Ishikawa (cell line): ENCODE results near the gene BCKDK.

ENCODE experiments used
- CEBPB ChIP-seq: IDR thresholded peaks from 2 replicates; pipeline ENCODE4 v1.6.1; 2012
- CREB1 ChIP-seq: IDR thresholded peaks from 2 replicates; pipeline ENCODE4 v1.6.1; 2012; ENCODE audit warnings: low read depth
- EGR1 ChIP-seq: IDR thresholded peaks from 2 replicates; pipeline ENCODE4 v1.6.1; 2012
- EP300 ChIP-seq: IDR thresholded peaks from 2 replicates; pipeline ENCODE4 v1.6.1; 2012; ENCODE audit warnings: borderline replicate concordance
- FOXM1 ChIP-seq: IDR thresholded peaks from 2 replicates; pipeline ENCODE4 v1.6.1; 2012; ENCODE audit warnings: low read depth, borderline replicate concordance
- MAX ChIP-seq: IDR thresholded peaks from 2 replicates; pipeline ENCODE4 v1.6.1; 2012
- NFIC ChIP-seq: IDR thresholded peaks from 2 replicates; pipeline ENCODE4 v1.6.1; 2012
- RAD21 ChIP-seq: IDR thresholded peaks from 2 replicates; pipeline ENCODE4 v1.6.1; 2012; ENCODE audit warnings: low read depth
- REST ChIP-seq: IDR thresholded peaks from 2 replicates; pipeline ENCODE4 v1.6.1; 2012; ENCODE audit warnings: low read depth, mild to moderate bottlenecking
- TAF1 ChIP-seq: IDR thresholded peaks from 2 replicates; pipeline ENCODE4 v1.6.1; 2012; ENCODE audit warnings: low read depth, mild to moderate bottlenecking
- TCF12 ChIP-seq: IDR thresholded peaks from 2 replicates; pipeline ENCODE4 v1.6.1; 2012; ENCODE audit warnings: low read depth
- TEAD4 ChIP-seq: IDR thresholded peaks from 2 replicates; pipeline ENCODE4 v1.6.1; 2012
- USF1 ChIP-seq: IDR thresholded peaks from 2 replicates; pipeline ENCODE4 v1.6.1; 2012
- YY1 ChIP-seq: IDR thresholded peaks from 2 replicates; pipeline ENCODE4 v1.6.1; 2012; ENCODE audit warnings: low read depth
- ZBTB7A ChIP-seq: IDR thresholded peaks from 2 replicates; pipeline ENCODE4 v1.6.1; 2012; ENCODE audit warnings: low read depth

BCKDK gene

GRCh38 chr16:31085873-31086628, 22.1 kb upstream of the BCKDK start:
- no peak for TF ChIP-seq REST
- TF ChIP-seq CREB1, result no peak
- TF ChIP-seq YY1, result no peak
- TF ChIP-seq TEAD4, result no peak
- no peak for TF ChIP-seq CEBPB
- TF ChIP-seq NFIC, result no peak
- TF ChIP-seq TAF1, result no peak
- no peak for TF ChIP-seq EGR1
- no peak for TF ChIP-seq TCF12
- TF ChIP-seq USF1, result no peak
- TF ChIP-seq MAX, result no peak
- no peak for TF ChIP-seq EP300
- TF ChIP-seq ZBTB7A, result no peak
- no peak for TF ChIP-seq FOXM1
- TF ChIP-seq RAD21, result no peak

- TF ChIP-seq REST (no peak), ZBTB7A (no peak), CEBPB (no peak), CREB1 (no peak), EP300 (no peak), EGR1 (no peak), TAF1 (no peak)
Observed at GRCh38 chr16:31086629-31086906, 21.6 kb upstream of the BCKDK start.

GRCh38 chr16:31087481-31087880, 20.7 kb upstream of the BCKDK start:
- TF ChIP-seq MAX (no peak), CEBPB (no peak), CREB1 (no peak), EP300 (no peak), ZBTB7A (no peak), FOXM1 (no peak), NFIC (no peak), TEAD4 (no peak), REST (no peak), TCF12 (no peak), TAF1 (no peak), YY1 (no peak), USF1 (no peak)

- TF ChIP-seq CEBPB (no peak), USF1 (no peak), TCF12 (no peak), REST (no peak), RAD21 (no peak), FOXM1 (no peak), ZBTB7A (no peak), CREB1 (no peak), EGR1 (no peak), YY1 (no peak), EP300 (no peak), TAF1 (no peak), MAX (no peak), TEAD4 (no peak), NFIC (no peak)
Observed at GRCh38 chr16:31087971-31088370, 20.2 kb upstream of the BCKDK start.
